Stimulated activated CD4-positive, alpha-beta T cell treated with anti-CD3 and anti-CD28 coated beads, Interleukin-1b, Interleukin-23, amount 100 ng/mL, for 48 hours (primary cell): ENCODE results near the gene USP3.

ENCODE experiments used
- DNase-seq: peaks from one replicate; pipeline ENCODE4 v3.0.0-alpha.2; 2020

Gene USP3

GRCh38 chr15:63545520-63545919, 41.1 kb downstream of the USP3 start:
- no peak for DNase-seq

- DNase-seq: no peak
Measured at GRCh38 chr15:63551400-63551799, 47.0 kb downstream of the USP3 start.

GRCh38 chr15:63553388-63553791, 49.0 kb downstream of the USP3 start:
- no peak for DNase-seq

GRCh38 chr15:63554337-63554927, 50.0 kb downstream of the USP3 start:
- DNase-seq: no peak

GRCh38 chr15:63555507-63555906, 51.1 kb downstream of the USP3 start:
- no peak for DNase-seq

GRCh38 chr15:63556246-63556645, 51.9 kb downstream of the USP3 start:
- DNase-seq: no peak

GRCh38 chr15:63556736-63557135, 52.3 kb downstream of the USP3 start:
- DNase-seq: no peak

GRCh38 chr15:63559753-63560152, 55.4 kb downstream of the USP3 start:
- no peak for DNase-seq

- peak; percentile 84 for DNase-seq
Measured at GRCh38 chr15:63560741-63561448, 56.5 kb downstream of the USP3 start.

- no peak for DNase-seq
Measured at GRCh38 chr15:63564093-63564492, 59.7 kb downstream of the USP3 start.

- DNase-seq: no peak
Measured at GRCh38 chr15:63565536-63566186, 61.3 kb downstream of the USP3 start.

- DNase-seq: no peak
Measured at GRCh38 chr15:63572749-63573464, 68.5 kb downstream of the USP3 start.

- no peak for DNase-seq
Measured at GRCh38 chr15:63573533-63573932, 69.1 kb downstream of the USP3 start.

- DNase-seq: no peak
Measured at GRCh38 chr15:63575312-63575711, 70.9 kb downstream of the USP3 start.

GRCh38 chr15:63576441-63576840, 72.0 kb downstream of the USP3 start:
- DNase-seq: no peak

GRCh38 chr15:63582179-63582578, 77.8 kb downstream of the USP3 start:
- no peak for DNase-seq

GRCh38 chr15:63582718-63583426, 78.5 kb downstream of the USP3 start:
- no peak for DNase-seq

- no peak for DNase-seq
Measured at GRCh38 chr15:63586790-63587189, 82.4 kb downstream of the USP3 start.

- DNase-seq: no peak
Measured at GRCh38 chr15:63587527-63587926, 83.1 kb downstream of the USP3 start.

GRCh38 chr15:63588826-63589225, 84.4 kb downstream of the USP3 start:
- DNase-seq: no peak

GRCh38 chr15:63593705-63594671, 89.6 kb downstream of the USP3 start:
- DNase-seq: peak; percentile 77

- DNase-seq: no peak
Measured at GRCh38 chr15:63595065-63595464, 90.7 kb downstream of the USP3 start.
